Natural killer cell (primary cell): ENCODE data around the gene LTBP4. TPM values are rescaled to one million over a fixed set of nuclear protein-coding genes. Genes with fewer than 3 reads are reported as not detected.

Source experiments
- ATAC-seq, 3 donors: fragments of 150-1000 bp in 2 of 3; fragments of 200-7000 bp in 1 of 3; cut with Tn5 transposase; 1 replicate in 1 of 3; 2 replicates in 2 of 3; pipeline ENCODE4 v1.10.0; 2021; ENCODE audit warnings: mild to moderate bottlenecking in 2 of 3, moderate library complexity in 2 of 3
- DNase-seq, 2 donors: peaks; one replicate each; pipeline versions ENCODE4 v3.0.0 to v3.0.0-alpha.2; 2013 to 2021; ENCODE audit warnings: mixed read lengths in 1 of 2
- H3K27ac ChIP-seq: one replicate; pipeline ENCODE4 v1.5.1; 2013; ENCODE audit warnings: mild to moderate bottlenecking, low read length
- H3K27me3 ChIP-seq: one replicate; pipeline ENCODE4 v1.6.1; 2013; ENCODE audit warnings: low read length; ENCODE audit not compliant: control insufficient read depth, insufficient read depth
- H3K36me3 ChIP-seq: one replicate; pipeline ENCODE4 v1.6.1; 2013; ENCODE audit warnings: low read length; ENCODE audit not compliant: control insufficient read depth, insufficient read depth
- H3K4me1 ChIP-seq: one replicate; pipeline ENCODE4 v1.6.1; 2013; ENCODE audit warnings: low read length; ENCODE audit not compliant: control insufficient read depth, insufficient read depth
- H3K4me3 ChIP-seq: one replicate; pipeline ENCODE4 v1.5.1; 2013; ENCODE audit warnings: low read length
- H3K9me3 ChIP-seq: one replicate; pipeline ENCODE4 v1.6.1; 2013; ENCODE audit warnings: low read length; ENCODE audit not compliant: control insufficient read depth, insufficient read depth
- H3K27ac Mint-ChIP-seq, 2 donors: one replicate each; pipeline ENCODE4 v1.8.0; 2022; ENCODE audit warnings: mild to moderate bottlenecking in 2 of 2, mixed read lengths in 2 of 2, moderate library complexity in 1 of 2
- H3K27me3 Mint-ChIP-seq, 2 donors: one replicate each; pipeline ENCODE4 v1.8.0; 2022; ENCODE audit warnings: low read depth in 2 of 2, mixed read lengths in 2 of 2
- H3K36me3 Mint-ChIP-seq: one replicate; pipeline ENCODE4 v1.8.0; 2022; ENCODE audit warnings: mixed read lengths
- H3K4me1 Mint-ChIP-seq, 2 donors: one replicate each; pipeline ENCODE4 v1.8.0; 2022; ENCODE audit warnings: mixed read lengths in 2 of 2
- H3K4me3 Mint-ChIP-seq: one replicate; pipeline ENCODE4 v1.8.0; 2022; ENCODE audit warnings: mild to moderate bottlenecking, moderate library complexity, mixed read lengths
- H3K9me3 Mint-ChIP-seq, 2 donors: one replicate each; pipeline ENCODE4 v1.8.0; 2022; ENCODE audit warnings: mixed read lengths in 2 of 2
- WGBS: methylation state at CpG from one replicate; pipeline ENCODE4 v1.1.7; 2013; ENCODE audit warnings: missing lambda C conversion rate; ENCODE audit not compliant: insufficient coverage; 5-methylcytosine and 5-hydroxymethylcytosine counted together
- intact Hi-C: fragments of 100-400 bp; cut with micrococcal nuclease; formaldehyde crosslinking; loops from one replicate; pipeline ENCODE4 v1.14.2; 2022
- total RNA-seq, 4 donors: library from RNA; stranded (reverse); fragments of 120-200 nt in 1 of 4; gene quantifications; one replicate each; pipeline versions ENCODE4 v1.2.3 to v1.2.4, GENCODE V29; 2013 to 2022
- TF ChIP-seq, protein P1 (sequence below): fragments of 200-600 bp; IDR thresholded peaks from one replicate; pipeline ENCODE4 v1.8.0; 2022; ENCODE audit warnings: antibody characterized with exemption

The LTBP4 gene
- total RNA-seq, 3 donors from 2014 or later (not counting 1 experiment from before 2014, with no cell fraction given): 153 to 182 (median 157) TPM

DNA sequence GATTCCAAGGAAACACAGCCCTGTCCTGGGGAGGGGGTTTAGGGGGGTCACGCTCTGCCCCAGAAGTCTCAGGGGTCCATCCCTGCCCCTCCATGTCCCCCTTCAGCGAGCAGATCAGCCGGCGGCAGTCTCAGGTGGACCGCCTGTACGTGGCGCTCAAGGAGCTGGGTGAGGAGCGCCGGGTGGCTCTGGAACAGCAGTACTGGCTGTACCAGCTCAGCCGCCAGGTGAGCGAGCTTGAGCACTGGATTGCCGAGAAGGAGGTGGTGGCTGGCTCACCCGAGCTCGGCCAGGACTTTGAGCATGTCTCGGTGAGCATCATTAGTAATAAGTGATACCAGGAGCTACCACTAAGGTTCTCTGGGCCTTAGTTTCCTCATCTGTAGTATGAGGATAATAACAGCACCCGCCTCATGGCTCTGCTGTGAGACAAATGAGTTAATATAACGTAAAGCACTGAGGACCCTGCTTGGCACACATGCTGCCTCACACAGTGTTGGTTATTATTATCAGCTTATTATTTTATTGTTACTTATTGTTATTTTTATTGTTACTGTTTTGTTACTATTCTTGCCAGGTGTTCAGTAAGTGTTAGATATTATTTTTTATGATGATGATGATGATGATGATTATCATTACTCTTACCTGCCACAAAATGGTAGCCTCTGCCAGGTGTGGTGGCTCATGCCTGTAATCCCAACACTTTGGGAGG is 45.0 kb upstream of the LTBP4 start:
- H3K4me1 ChIP-seq: no peaks in the 10 kb centered on the region
- ATAC-seq: no peak
- no peak for DNase-seq
- peaks cover 11% of the 10 kb centered on the region for H3K27me3 ChIP-seq
- Mint-ChIP-seq H3K27me3 (peaks cover 45 to 48% of the 10 kb centered on the region in 2 donors), H3K36me3 (no peaks in the 10 kb centered on the region), H3K27ac (no peak overlapping the region), H3K4me1 (no peaks in the 10 kb centered on the region), H3K9me3 (no peaks in the 10 kb centered on the region), H3K4me3 (no peak overlapping the region)
- H3K27ac ChIP-seq: no peak overlapping the region
- TF ChIP-seq, protein P1, sequence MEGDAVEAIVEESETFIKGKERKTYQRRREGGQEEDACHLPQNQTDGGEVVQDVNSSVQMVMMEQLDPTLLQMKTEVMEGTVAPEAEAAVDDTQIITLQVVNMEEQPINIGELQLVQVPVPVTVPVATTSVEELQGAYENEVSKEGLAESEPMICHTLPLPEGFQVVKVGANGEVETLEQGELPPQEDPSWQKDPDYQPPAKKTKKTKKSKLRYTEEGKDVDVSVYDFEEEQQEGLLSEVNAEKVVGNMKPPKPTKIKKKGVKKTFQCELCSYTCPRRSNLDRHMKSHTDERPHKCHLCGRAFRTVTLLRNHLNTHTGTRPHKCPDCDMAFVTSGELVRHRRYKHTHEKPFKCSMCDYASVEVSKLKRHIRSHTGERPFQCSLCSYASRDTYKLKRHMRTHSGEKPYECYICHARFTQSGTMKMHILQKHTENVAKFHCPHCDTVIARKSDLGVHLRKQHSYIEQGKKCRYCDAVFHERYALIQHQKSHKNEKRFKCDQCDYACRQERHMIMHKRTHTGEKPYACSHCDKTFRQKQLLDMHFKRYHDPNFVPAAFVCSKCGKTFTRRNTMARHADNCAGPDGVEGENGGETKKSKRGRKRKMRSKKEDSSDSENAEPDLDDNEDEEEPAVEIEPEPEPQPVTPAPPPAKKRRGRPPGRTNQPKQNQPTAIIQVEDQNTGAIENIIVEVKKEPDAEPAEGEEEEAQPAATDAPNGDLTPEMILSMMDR: no peak
- no peaks in the 10 kb centered on the region for H3K36me3 ChIP-seq
- intact Hi-C loops: no loop called here
- no peaks in the 10 kb centered on the region for H3K9me3 ChIP-seq
- WGBS: 89% methylated on average over 17 of the region's 17 CpGs
- H3K4me3 ChIP-seq: no peak overlapping the region

DNA sequence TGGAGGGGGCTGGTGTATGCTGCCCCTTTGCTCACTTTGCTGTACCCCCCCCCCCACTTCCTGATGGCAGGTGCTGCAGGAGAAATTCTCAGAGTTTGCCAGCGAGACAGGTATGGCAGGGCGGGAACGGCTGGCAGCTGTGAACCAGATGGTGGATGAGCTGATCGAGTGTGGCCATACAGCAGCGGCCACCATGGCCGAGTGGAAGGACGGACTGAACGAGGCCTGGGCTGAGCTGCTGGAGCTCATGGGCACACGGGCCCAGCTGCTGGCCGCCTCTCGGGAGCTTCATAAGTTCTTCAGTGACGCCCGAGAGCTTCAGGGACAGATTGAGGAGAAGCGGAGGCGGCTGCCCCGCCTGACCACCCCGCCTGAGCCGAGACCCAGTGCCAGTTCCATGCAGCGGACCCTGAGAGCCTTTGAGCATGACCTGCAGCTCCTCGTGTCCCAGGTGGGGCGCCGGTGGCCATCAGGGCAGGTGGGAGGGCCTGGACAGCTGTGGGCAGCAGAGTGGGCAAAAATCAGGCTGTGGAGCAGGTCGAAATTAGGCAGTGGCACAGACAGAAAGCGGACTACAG is 44.1 kb upstream of the LTBP4 start:
- intact Hi-C loops: no loop called here
- Mint-ChIP-seq H3K9me3 (no peaks in the 10 kb centered on the region), H3K4me1 (peaks cover 0 to 4% of the 10 kb centered on the region in 2 donors), H3K36me3 (no peaks in the 10 kb centered on the region), H3K27me3 (peaks cover 47 to 51% of the 10 kb centered on the region in 2 donors), H3K4me3 (no peak overlapping the region), H3K27ac (no peak overlapping the region)
- TF ChIP-seq, protein P1: no peak
- H3K27me3 ChIP-seq: peaks cover 11% of the 10 kb centered on the region
- no peaks in the 10 kb centered on the region for H3K4me1 ChIP-seq
- H3K36me3 ChIP-seq: no peaks in the 10 kb centered on the region
- DNase-seq: no peak
- WGBS: 90% methylated on average over 24 of the region's 24 CpGs
- H3K9me3 ChIP-seq: no peaks in the 10 kb centered on the region
- ATAC-seq: no peak
- no peak overlapping the region for H3K4me3 ChIP-seq
- H3K27ac ChIP-seq: no peak overlapping the region

DNA sequence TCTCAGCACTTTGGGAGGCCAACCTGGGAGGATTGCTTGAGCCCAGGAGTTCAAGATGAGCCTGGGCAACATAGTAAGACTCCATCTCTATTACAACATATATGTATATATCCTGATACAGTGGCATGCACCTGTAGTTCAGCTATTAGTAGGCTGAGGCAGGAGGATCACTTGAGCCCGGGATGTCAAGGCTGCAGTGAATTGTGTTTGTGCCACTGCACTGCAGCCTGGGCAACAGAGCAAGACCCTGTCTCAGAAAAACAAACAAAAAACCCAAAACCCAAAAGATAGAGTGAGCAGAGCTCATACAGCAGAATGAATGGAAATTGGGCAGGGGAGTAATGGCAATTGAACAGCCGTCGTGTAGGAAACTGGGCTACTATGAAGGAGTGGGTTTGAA is 41.8 kb upstream of the LTBP4 start:
- H3K4me1 Mint-ChIP-seq: peaks cover 0 to 4% of the 10 kb centered on the region in 2 donors
- TF ChIP-seq, protein P1: no peak
- no peaks in the 10 kb centered on the region for H3K9me3 ChIP-seq
- ATAC-seq: no peak
- H3K9me3 Mint-ChIP-seq: no peaks in the 10 kb centered on the region
- H3K36me3 ChIP-seq: no peaks in the 10 kb centered on the region
- no peak for DNase-seq
- no peak overlapping the region for H3K4me3 Mint-ChIP-seq
- H3K27me3 Mint-ChIP-seq: peaks cover 33 to 36% of the 10 kb centered on the region in 2 donors
- intact Hi-C loops: no loop called here
- 72% methylated on average over 3 of the region's 3 CpGs for WGBS
- H3K36me3 Mint-ChIP-seq: no peaks in the 10 kb centered on the region
- H3K27ac Mint-ChIP-seq: no peak overlapping the region
- H3K4me1 ChIP-seq: no peaks in the 10 kb centered on the region
- no peak overlapping the region for H3K27ac ChIP-seq
- peaks cover 8% of the 10 kb centered on the region for H3K27me3 ChIP-seq
- H3K4me3 ChIP-seq: no peak overlapping the region
